A549 (cell line): ENCODE data around the gene EML4. TPM values are rescaled to one million over a fixed set of nuclear protein-coding genes. Genes with fewer than 3 reads are reported as not detected.

ENCODE experiments used
- ATAC-seq, 2 experiments: fragments of 200-7000 bp in 1 of 2; fragments of >200 bp in 1 of 2; cut with Nextera tagmentation in 1 of 2; cut with Tn5 transposase in 1 of 2; 3 replicates each; pipeline versions ENCODE4 v1.8.0 to v1.9.1; 2018 to 2020; ENCODE audit warnings: mild to moderate bottlenecking in 1 of 2, moderate library complexity in 1 of 2
- CTCF ChIA-PET: fragments of 300-600 bp; sonication (Branson Sonifier 250); formaldehyde crosslinking; extraction: SDS; loops from one replicate; lab custom pipeline; 2021; ENCODE audit warnings: antibody characterized with exemption, inconsistent platforms; lab: Yijun Ruan, JAX
- POLR2A ChIA-PET: fragments of 350-600 bp; formaldehyde crosslinking; extraction: SDS; loops from one replicate; lab custom pipeline; 2021; ENCODE audit warnings: antibody characterized with exemption, inconsistent platforms; lab: Yijun Ruan, JAX
- DNase-seq, 2 experiments: peaks; one replicate each; pipeline versions ENCODE4 v3.0.0 to v3.0.0-alpha.2; 2011 to 2016; ENCODE audit warnings: low read depth in 1 of 2, low spot score in 1 of 2
- FAIRE-seq: peaks from 2 replicates; lab custom pipeline; 2011; peaks lifted over from hg19 to GRCh38; lab: Jason Lieb, UNC
- H3K27ac ChIP-seq, 2 experiments: fragments of >200 bp; sonication (Bioruptor Twin); formaldehyde crosslinking; 3 replicates each; pipeline ENCODE4 v1.5.1; 2016 to 2017
- H3K4me1 ChIP-seq: fragments of >200 bp; sonication (Bioruptor Twin); formaldehyde crosslinking; 3 replicates; pipeline ENCODE4 v1.6.1; 2016
- H3K4me2 ChIP-seq: fragments of >200 bp; sonication (Bioruptor Twin); formaldehyde crosslinking; 3 replicates; pipeline ENCODE4 v1.6.1; 2016
- H3K4me3 ChIP-seq: fragments of >200 bp; sonication (Bioruptor Twin); formaldehyde crosslinking; 3 replicates; pipeline ENCODE4 v1.5.1; 2016
- H3K9me3 ChIP-seq: fragments of >200 bp; sonication (Bioruptor Twin); formaldehyde crosslinking; 3 replicates; pipeline ENCODE4 v1.6.1; 2016
- CBX2 ChIP-seq: fragments of 200-600 bp; sonication (generic); IDR thresholded peaks from 2 replicates; pipeline ENCODE4 v1.6.1; 2016; ENCODE audit warnings: low read depth, mild to moderate bottlenecking, borderline replicate concordance
- CEBPB ChIP-seq, 2 experiments: fragments of >200 bp in 1 of 2; sonication (Bioruptor Twin) in 1 of 2; formaldehyde crosslinking in 1 of 2; IDR thresholded peaks; 2 replicates each; pipeline ENCODE4 v1.6.1; 2012 to 2016
- CHD4 ChIP-seq: fragments of 200-600 bp; sonication (generic); IDR thresholded peaks from 2 replicates; pipeline ENCODE4 v1.6.1; 2016; ENCODE audit warnings: antibody characterized with exemption, mild to moderate bottlenecking, borderline replicate concordance
- CTCF ChIP-seq: fragments of >200 bp; sonication (Bioruptor Twin); formaldehyde crosslinking; IDR thresholded peaks from 3 replicates; pipeline ENCODE4 v1.5.1; 2016
- E2F6 ChIP-seq: IDR thresholded peaks from 2 replicates; pipeline ENCODE4 v1.6.1; 2012; ENCODE audit warnings: low read depth, borderline replicate concordance
- EHMT2 ChIP-seq: fragments of 200-600 bp; sonication (generic); IDR thresholded peaks from 2 replicates; pipeline ENCODE4 v1.6.1; 2016; ENCODE audit warnings: antibody characterized with exemption, low read depth, mild to moderate bottlenecking, moderate library complexity
- ELK1 ChIP-seq: fragments of 150-350 bp; IDR thresholded peaks from 2 replicates; pipeline ENCODE4 v1.6.1; 2014; ENCODE audit warnings: low read depth, mild to moderate bottlenecking, low read length
- FOSB ChIP-seq: fragments of 250-450 bp; sonication (Bioruptor Pico); IDR thresholded peaks from 2 replicates; pipeline ENCODE4 v1.5.0; 2020; ENCODE audit warnings: mild to moderate bottlenecking, moderate library complexity
- HES2 ChIP-seq: fragments of >200 bp; sonication (Bioruptor Twin); formaldehyde crosslinking; IDR thresholded peaks from 2 replicates; pipeline ENCODE4 v1.6.1; 2016
- HMGXB4 ChIP-seq: fragments of 250-450 bp; sonication (Bioruptor Pico); IDR thresholded peaks from 2 replicates; pipeline ENCODE4 v1.5.0; 2021; ENCODE audit warnings: mild to moderate bottlenecking, moderate library complexity, borderline replicate concordance
- HOXA7 ChIP-seq: fragments of 250-450 bp; sonication (Bioruptor Pico); IDR thresholded peaks from 2 replicates; pipeline ENCODE4 v1.5.0; 2020; ENCODE audit warnings: mild to moderate bottlenecking, moderate library complexity
- HOXB13 ChIP-seq: fragments of 250-450 bp; sonication (Bioruptor Pico); IDR thresholded peaks from 2 replicates; pipeline ENCODE4 v1.5.0; 2020; ENCODE audit warnings: low read depth, mild to moderate bottlenecking, moderate library complexity
- HOXB5 ChIP-seq: fragments of 250-450 bp; sonication (Bioruptor Pico); IDR thresholded peaks from 2 replicates; pipeline ENCODE4 v1.5.0; 2020; ENCODE audit warnings: mild to moderate bottlenecking, moderate library complexity
- MAFK ChIP-seq: fragments of 450-650 bp; IDR thresholded peaks from 2 replicates; pipeline ENCODE4 v1.6.1; 2014; ENCODE audit not compliant: partially characterized antibody
- MAZ ChIP-seq: fragments of 150-350 bp; IDR thresholded peaks from 2 replicates; pipeline ENCODE4 v1.6.1; 2014; ENCODE audit warnings: antibody characterized with exemption, low read depth, low read length, borderline replicate concordance
- MYC ChIP-seq: IDR thresholded peaks from 2 replicates; pipeline ENCODE4 v1.6.1; 2012; ENCODE audit warnings: mild to moderate bottlenecking, inconsistent platforms, low read length, improper control_type of control experiment, borderline replicate concordance
- PHF8 ChIP-seq: fragments of 200-600 bp; sonication (generic); IDR thresholded peaks from 2 replicates; pipeline ENCODE4 v1.6.1; 2016; ENCODE audit warnings: low read depth, mild to moderate bottlenecking, antibody characterized with exemption, moderate library complexity, borderline replicate concordance
- POLR2AphosphoS2 ChIP-seq: conservative IDR thresholded peaks from 2 replicates; pipeline ENCODE4 v1.6.1; 2012; ENCODE audit warnings: low read length, improper control_type of control experiment, inconsistent platforms
- RAD21 ChIP-seq, 2 experiments: fragments of >200 bp in 1 of 2; sonication (Bioruptor Twin) in 1 of 2; formaldehyde crosslinking in 1 of 2; IDR thresholded peaks in 1 of 2; conservative IDR thresholded peaks in 1 of 2; 2 replicates in 1 of 2; 3 replicates in 1 of 2; pipeline ENCODE4 v1.6.1; 2012 to 2018; ENCODE audit warnings: inconsistent platforms in 1 of 2
- RARB ChIP-seq: fragments of 250-450 bp; sonication (Bioruptor Pico); IDR thresholded peaks from 2 replicates; pipeline ENCODE4 v1.8.0; 2021; ENCODE audit warnings: mild to moderate bottlenecking, moderate library complexity
- RFX5 ChIP-seq: fragments of 450-650 bp; IDR thresholded peaks from 2 replicates; pipeline ENCODE4 v1.7.1; 2014; ENCODE audit warnings: antibody characterized with exemption, mild to moderate bottlenecking, moderate library complexity
- SMC3 ChIP-seq: fragments of >200 bp; sonication (Bioruptor Twin); formaldehyde crosslinking; IDR thresholded peaks from 3 replicates; pipeline ENCODE4 v1.6.1; 2018; ENCODE audit warnings: inconsistent platforms
- TFCP2L1 ChIP-seq: fragments of 250-450 bp; sonication (Bioruptor Pico); IDR thresholded peaks from 2 replicates; pipeline ENCODE4 v1.5.0; 2021; ENCODE audit warnings: mild to moderate bottlenecking
- TP53 ChIP-seq: fragments of 250-450 bp; sonication (Bioruptor Pico); IDR thresholded peaks from 2 replicates; pipeline ENCODE4 v1.5.0; 2021; ENCODE audit warnings: mild to moderate bottlenecking, moderate library complexity
- USF2 ChIP-seq: fragments of 450-650 bp; IDR thresholded peaks from 2 replicates; pipeline ENCODE4 v1.6.1; 2014; ENCODE audit warnings: antibody characterized with exemption
- ZFP36 ChIP-seq: fragments of 450-650 bp; IDR thresholded peaks from 2 replicates; pipeline ENCODE4 v1.6.1; 2014; ENCODE audit warnings: borderline replicate concordance; ENCODE audit not compliant: partially characterized antibody
- WGBS: methylation state at CpG from one replicate; pipeline ENCODE4 v1.1.6; 2017; ENCODE audit errors: missing lambda C conversion rate; 5-methylcytosine and 5-hydroxymethylcytosine counted together
- polyA plus RNA-seq, 4 experiments: library from polyadenylated mRNA; depleted of rRNA in 3 of 4; stranded (reverse); fragments of >200 nt; fragmentation: RNase III in 1 of 4; extraction: RNeasy Plus Mini Kit Qiagen cat#74134 plus additional on column Dnase treatment in 1 of 4; gene quantifications; 2 replicates in 3 of 4; 3 replicates in 1 of 4; pipeline ENCODE4 v1.2.3, GENCODE V29; 2011 to 2017

The EML4 gene
- polyA plus RNA-seq, 2 of the 4 experiments (the other 2 are of a cell fraction), result 34.6 to 130 TPM

GRCh38 chr2:42132191-42132965, 36.8 kb upstream of the EML4 start:
- POLR2A ChIA-PET, result interaction anchor here (1.0 to 1.4 kb wide), 8 partner anchors 9 to 678 kb away, joined by 4 to 26 read pairs (median 6); partner anchors contain the start of gene EML4

GRCh38 chr2:42132966-42133641, 36.0 kb upstream of the EML4 start:
- Histone ChIP-seq H3K4me3 (peak overlapping the region; percentile 18; the same call in 1 of the 3 replicates), H3K4me1 (peaks cover 72% of the 10 kb centered on the region), H3K9me3 (no peaks in the 10 kb centered on the region), H3K4me2 (peak overlapping the region; percentile 81), H3K27ac (peak overlapping the region; percentile 75 to 87)
- ChIA-PET POLR2A (interaction anchor here (1.0 to 1.4 kb wide), 8 partner anchors 9 to 677 kb away, joined by 4 to 26 read pairs (median 6); partner anchors contain the start of gene EML4), CTCF (interaction anchor here (0.6 to 2.0 kb wide), 11 partner anchors 12 to 326 kb away, joined by 3 to 13 read pairs (median 3); no protein-coding TSS in a partner anchor)
- ATAC-seq (peak; percentile 91 to 93), DNase-seq (peak; percentile 89 to 94), FAIRE-seq (peak; percentile 86)
- WGBS, result 4% methylated on average over 17 of the region's 17 CpGs
- no peak for TF ChIP-seq ZFP36
- TF ChIP-seq POLR2AphosphoS2, result no peak
- peak; percentile 20; the same call in 1 of the 3 replicates for TF ChIP-seq SMC3
- TF ChIP-seq E2F6, result peak; percentile 96
- 0 out of 2 replicates have a peak, but pooled peaks have one; percentile 6 for TF ChIP-seq HOXB13 (CRISPR knock-in tag)
- no peak for TF ChIP-seq MAZ
- no peak for TF ChIP-seq CTCF
- no peak for TF ChIP-seq CBX2
- TF ChIP-seq CEBPB (IDR thresholded peaks at IDR 0.05), result peak; percentile 6 to 73; a peak in 2 of 4 replicates
- TF ChIP-seq ELK1, result no peak
- TF ChIP-seq RAD21 (conservative IDR thresholded peaks at IDR 0.05 in 1 of 2, IDR thresholded peaks at IDR 0.05 in 1 of 2), result peak in 1 of 2 experiments; percentile 41; a peak in 4 of 5 replicates
- no peak for TF ChIP-seq PHF8
- TF ChIP-seq CHD4, result no peak
- peak; percentile 77 for TF ChIP-seq MAFK
- TF ChIP-seq TFCP2L1, result no peak
- TF ChIP-seq HES2, result no peak
- TF ChIP-seq RARB, result no peak
- 0 out of 2 replicates have a peak, but pooled peaks have one; percentile 34 for TF ChIP-seq TP53
- TF ChIP-seq HMGXB4 (CRISPR knock-in tag), result no peak
- no peak for TF ChIP-seq HOXB5 (CRISPR knock-in tag)
- TF ChIP-seq HOXA7 (CRISPR knock-in tag), result no peak
- no peak for TF ChIP-seq USF2
- no peak for TF ChIP-seq RFX5
- TF ChIP-seq MYC, result 0 out of 2 replicates have a peak, but pooled peaks have one; percentile 6
- no peak for TF ChIP-seq EHMT2

More at GRCh38 chr2:42132191-42132965, 36.8 kb upstream of the EML4 start:
- H3K4me3 ChIP-seq, result no peak overlapping the region
- H3K4me1 ChIP-seq, result peaks cover 72% of the 10 kb centered on the region
- peak; percentile 55 to 70 for ATAC-seq
- peak overlapping the region; percentile 75 to 87 for H3K27ac ChIP-seq
- TF ChIP-seq HOXB13 (CRISPR knock-in tag), result 0 out of 2 replicates have a peak, but pooled peaks have one; percentile 9
- TF ChIP-seq FOSB (CRISPR knock-in tag), result no peak
- TF ChIP-seq HOXB5 (CRISPR knock-in tag), result peak; percentile 81
- 43% methylated on average over 8 of the region's 8 CpGs for WGBS
- FAIRE-seq, result no peak
- CTCF ChIA-PET, result interaction anchor here (0.6 to 2.0 kb wide), 10 partner anchors 11 to 326 kb away, joined by 3 to 13 read pairs (median 3); no protein-coding TSS in a partner anchor
- H3K9me3 ChIP-seq, result no peaks in the 10 kb centered on the region
- peak; percentile 32 to 76 for DNase-seq
- H3K4me2 ChIP-seq, result peak overlapping the region; percentile 81
